NCI-H510A treated with DMSO at 0.1 percent for 48 hours (cell line): ENCODE results near the gene MYOZ3.

Experiments
- DNase-seq: peaks from one replicate; lab custom pipeline; 2025; lab: John Stamatoyannopoulos, UW

Gene MYOZ3

GRCh38 chr5:150661086-150661485 is at the start of gene MYOZ3:
MYOZ3 (plus strand) TSS chr5:150661251; CDS start chr5:150662942, 1,691 bp downstream.
- DNase-seq, result no peak

DNA sequence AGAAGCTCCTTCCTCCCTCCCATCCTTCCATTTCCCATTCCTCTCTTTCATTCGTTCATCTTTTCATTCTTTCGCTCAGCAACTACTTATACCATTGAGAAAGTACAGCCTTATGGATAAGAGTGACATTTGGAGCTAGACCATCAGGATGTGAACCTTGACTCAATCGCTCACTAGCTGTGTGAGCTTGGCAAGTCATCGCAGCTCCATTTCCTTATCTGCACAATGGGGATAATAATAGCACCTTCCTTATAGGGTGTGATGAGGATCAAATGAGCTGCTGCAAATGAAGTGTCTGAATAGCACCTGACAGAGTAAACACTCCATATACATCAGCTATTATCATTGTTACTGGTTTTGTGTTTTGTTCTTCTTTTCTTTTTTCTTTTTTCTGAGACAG is 48.6 kb upstream of the MYOZ3 start:
- DNase-seq, result no peak

GRCh38 chr5:150612905-150613670 is 48.0 kb upstream of the MYOZ3 start:
- no peak for DNase-seq

GRCh38 chr5:150613991-150614660 is 46.9 kb upstream of the MYOZ3 start:
- DNase-seq, result no peak

- DNase-seq, result no peak
Measured at GRCh38 chr5:150614661-150615060, 46.4 kb upstream of the MYOZ3 start.

GRCh38 chr5:150615141-150615699 is 45.8 kb upstream of the MYOZ3 start:
- DNase-seq, result no peak

DNA sequence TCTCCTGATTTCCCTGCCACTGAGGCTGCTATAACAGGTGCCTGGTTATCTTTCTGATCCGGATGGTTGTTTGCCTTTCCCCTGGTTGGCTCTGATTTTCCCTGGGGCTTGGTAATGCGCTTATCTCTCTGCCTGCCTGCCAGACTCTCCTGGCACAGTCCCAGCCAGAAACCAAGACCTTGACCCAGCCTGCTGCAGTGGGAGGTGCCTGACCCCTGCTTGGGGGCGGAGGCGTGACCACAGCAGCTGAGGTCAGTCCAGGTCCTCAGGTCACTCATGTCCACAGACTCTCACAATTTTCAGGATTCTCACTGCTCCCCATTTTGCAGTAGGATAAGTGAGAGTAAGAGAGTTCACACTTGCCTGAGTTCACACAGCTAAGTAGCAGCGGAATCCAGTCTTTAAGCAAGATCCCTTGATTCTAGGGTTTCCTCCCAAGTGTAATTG is 45.0 kb upstream of the MYOZ3 start:
- DNase-seq, result no peak

DNA sequence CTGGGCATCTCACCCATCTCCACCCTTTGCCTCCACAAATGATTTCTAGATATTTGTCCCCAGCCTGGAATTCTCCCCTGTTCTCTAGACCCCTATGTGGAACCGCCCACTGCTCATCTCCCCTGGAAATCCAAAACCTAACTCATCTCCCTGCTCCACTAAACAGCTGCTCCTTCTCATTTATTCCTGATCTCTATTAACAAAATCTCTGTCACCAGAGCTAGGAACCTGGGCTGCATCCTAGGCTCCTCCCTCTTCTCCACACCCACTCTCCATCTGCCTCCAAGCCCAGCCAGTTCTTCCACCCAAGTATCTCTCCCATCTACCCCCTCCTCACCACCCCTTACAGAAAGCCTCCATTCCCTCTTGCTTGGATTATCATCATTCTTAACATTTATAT is 44.5 kb upstream of the MYOZ3 start:
- DNase-seq, result no peak

DNA sequence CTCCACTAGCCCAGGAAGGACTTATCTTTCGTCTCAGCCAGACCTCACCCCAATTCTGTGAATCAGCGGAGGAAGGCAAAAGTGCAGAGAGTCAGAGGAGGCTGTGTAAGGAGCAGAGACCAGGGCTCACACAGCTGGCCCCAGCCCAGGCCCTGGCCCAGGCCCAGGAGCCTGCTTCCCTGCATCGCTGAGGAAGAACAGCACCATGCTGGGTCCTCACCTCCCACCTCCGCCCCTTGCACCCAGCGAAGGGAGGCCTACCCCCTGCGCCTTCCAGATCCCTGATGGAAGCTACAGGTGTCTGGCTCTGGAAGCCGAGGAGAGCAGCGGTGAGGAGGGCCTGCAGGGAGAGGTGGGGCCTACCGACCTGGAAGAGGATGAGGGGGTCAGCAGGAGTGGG is 42.9 kb upstream of the MYOZ3 start:
- DNase-seq, result no peak

DNA sequence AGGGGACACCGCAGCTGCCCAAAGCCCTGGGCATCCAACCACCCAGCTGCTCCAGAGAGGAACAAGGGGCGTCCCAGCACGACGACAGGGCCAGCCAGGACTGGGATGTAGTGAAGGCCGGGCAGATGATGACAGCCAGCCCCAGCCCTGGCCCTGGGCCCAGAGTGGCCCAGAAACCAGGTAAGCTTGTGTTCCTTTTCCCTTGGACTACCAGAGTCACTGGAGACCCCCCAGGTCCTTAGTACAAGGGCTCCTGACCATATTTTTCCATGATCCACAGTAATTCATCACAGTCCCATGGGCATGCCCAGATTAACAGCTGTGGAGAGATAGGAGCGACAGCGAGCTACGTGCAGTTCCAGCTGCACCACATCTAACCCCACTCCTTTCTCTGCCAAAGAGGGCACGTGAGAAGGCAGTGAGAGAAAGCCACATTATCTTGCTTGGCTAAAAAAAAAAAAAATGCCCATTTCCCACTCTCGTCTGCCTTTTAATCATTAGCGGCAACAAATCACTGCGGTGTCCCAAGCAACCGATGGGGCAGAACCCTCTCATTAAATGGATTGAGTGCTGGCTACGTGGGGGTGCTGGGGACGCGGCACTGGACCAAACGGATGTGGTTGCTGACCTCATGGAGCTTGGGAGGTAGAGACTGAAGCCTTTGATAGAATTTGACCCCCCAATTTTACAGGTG is 42.3 kb upstream of the MYOZ3 start:
- no peak for DNase-seq

GRCh38 chr5:150619359-150620230 is 41.5 kb upstream of the MYOZ3 start:
- DNase-seq, result no peak

- no peak for DNase-seq
Measured at GRCh38 chr5:150621301-150621700, 39.8 kb upstream of the MYOZ3 start.

DNA sequence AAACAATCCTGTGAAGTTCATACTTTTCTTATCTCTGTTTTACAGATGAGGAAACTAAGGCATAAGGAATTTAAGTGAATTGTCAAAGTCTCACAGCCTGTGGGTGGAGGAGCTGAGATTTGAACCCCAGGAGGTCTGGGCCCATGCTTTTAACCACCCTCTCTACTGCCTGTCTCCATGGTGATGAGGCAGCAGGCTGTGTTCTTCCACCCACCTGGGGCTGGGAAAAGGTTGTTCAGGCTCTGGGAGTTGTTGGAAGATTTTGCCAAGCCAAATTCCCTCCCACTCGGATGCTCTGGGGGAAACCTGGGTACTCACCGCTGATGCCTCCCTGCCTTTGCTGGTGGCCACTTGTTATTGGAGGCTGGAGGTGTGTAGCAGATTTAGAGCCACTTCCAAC is 38.9 kb upstream of the MYOZ3 start:
- no peak for DNase-seq

DNA sequence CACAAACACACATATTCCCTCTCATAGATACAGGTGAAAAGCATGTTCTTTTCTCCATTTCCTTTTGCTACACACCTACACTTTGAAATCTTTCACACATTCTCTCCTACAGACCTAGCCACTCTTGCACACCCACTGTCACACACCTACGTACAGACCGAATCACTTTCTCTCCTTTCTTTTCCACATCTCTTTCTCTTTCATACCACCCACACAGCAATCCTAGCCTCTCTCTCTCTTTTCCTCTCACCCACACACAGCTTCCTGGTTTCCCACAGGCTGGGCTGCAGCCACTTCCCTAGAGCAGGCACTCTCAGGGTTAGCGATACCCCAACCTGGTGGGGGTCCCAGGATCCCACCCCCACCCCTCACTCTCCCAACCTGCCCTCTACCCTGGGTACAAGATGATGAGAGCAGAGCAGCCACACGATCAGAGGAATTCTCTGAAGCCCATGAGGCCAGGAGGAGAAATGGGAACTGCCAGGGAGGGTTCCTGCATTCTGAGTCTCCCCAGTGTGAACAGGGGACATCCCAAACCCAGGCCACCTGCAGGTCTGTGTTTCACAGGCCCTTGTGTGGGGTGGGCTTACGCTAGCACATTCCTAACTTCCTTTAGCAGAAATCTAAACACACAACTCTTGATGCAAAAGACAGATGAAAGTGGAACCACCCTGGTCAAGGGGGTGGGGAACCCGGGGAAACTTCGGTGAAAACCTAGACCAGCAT is 37.7 kb upstream of the MYOZ3 start:
- DNase-seq, result no peak

DNA sequence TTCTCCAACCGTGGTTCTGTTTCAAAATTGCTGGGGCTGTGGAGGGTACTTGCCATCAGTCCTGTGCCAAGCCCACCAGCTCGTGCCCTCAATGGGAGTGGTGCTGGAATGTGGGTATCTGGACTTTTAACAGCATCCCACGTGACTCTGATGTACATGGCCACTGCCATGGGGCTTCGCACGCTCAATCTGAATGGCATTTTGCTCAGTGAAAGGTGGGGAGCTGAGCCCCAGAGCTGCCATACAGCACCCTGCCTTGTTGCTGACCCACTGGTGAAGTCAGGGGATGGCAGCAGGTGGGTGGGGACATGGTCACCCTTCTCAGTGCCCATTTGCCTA is 37.2 kb upstream of the MYOZ3 start:
- DNase-seq, result no peak

- no peak for DNase-seq
Measured at GRCh38 chr5:150624334-150625163, 36.5 kb upstream of the MYOZ3 start.

DNA sequence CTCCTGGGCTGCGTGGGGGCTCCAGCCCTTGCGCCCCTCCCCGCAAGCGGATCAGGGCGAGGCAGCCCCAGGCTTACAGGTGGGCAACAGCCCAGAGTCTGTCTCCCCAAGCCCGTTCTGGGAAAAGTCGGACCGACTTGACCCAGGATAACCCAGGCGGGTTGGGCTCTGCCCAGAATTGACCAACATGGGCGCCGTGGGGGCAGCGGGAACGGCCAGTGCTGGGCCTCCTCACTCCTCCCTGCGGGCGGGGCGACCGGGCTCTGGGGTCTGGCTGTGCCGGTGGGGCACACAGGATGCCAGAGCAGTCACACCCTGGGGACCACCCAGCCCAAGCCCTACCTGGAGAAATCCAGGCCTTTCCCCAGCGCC is 35.9 kb upstream of the MYOZ3 start:
- DNase-seq, result no peak

DNA sequence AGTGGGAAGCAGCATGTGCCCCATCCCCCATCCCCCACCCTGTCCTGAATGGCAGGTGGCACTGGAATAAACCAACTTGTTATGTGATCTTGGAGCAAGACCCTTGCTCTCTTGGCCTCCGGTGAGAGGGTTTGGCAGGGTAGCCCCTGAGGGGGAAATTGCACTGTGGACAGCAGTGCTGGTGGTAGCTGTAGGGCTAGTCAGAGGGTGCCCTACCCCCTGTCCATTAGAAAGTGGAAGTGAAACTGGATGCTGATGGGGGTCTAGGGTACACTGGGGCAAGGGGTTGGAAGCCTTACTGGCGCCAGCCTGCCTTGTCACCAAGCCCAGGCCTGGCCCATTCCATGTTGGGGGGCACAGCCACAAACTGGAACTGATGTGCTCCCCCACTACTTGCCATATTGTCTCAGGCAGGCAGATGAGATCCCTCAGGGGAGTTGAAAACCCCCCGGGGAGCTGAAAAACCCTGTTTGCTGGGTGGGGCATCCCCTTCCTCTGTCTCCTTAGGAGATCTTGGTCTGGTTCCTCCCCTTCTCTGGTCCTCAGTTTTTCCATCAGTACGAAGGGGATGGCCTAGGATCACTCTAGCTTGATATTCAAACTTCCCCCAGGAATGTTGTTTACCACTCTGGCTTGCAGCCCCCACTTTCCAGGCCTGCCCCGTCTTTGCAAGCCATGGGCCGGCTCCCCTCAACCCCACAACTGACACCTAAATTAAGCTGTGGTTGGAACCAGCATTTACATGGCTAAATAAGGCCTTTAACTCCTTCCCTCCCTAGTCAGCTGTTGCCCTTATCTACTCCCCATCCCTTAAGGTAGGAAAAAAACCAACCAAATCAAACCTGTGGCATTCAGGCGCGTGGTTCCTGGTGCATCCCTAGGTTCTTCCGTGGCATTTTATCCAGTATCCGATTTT is 35.0 kb upstream of the MYOZ3 start:
- no peak for DNase-seq

GRCh38 chr5:150626853-150627276 is 34.2 kb upstream of the MYOZ3 start:
- DNase-seq, result no peak
